ENCODE measurements around the gene SLC13A3. TPM values are rescaled to one million over a fixed set of nuclear protein-coding genes. Genes with fewer than 3 reads are reported as not detected.

The SLC13A3 gene
- total and polyA plus RNA-seq, 12 donors, result 0.13 to 1.2 (median 0.58) TPM

DNA sequence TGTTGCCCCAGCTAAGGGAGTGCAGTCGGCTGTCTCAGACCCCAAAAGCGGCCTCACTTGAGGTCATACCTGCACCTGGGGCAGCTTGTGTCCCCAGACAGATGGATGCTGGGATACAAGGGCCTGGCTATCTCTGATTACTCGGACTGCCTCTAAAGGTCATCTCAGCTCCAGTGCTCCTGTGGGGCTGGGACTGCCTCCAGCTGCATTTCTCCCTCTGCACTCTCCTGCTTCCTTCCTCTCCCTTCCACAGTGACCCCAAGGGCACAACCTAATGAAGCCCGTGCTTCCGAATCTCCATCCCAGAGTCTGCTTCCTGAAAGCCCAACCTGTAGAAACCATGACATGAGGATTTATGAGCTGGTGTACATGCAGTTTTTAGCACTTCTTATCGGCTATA lies 78.0 kb downstream of the SLC13A3 start:
- intact Hi-C loops (cut with DNase I), result no loop called here
- no peak overlapping the region for H3K27ac ChIP-seq
- no peak for ATAC-seq

GRCh38 chr20:46572790-46573189 lies 78.5 kb downstream of the SLC13A3 start:
- Histone ChIP-seq H3K4me1 (peaks cover 0 to 28% (median 17%) of the 10 kb centered on the region in 9 donors), H3K4me3 (no peak overlapping the region), H3K27me3 (no peaks in the 10 kb centered on the region), H3K27ac (peak overlapping the region in 1 of 10 donors; percentile 9), H3K36me3 (no peaks in the 10 kb centered on the region), H3K9me3 (no peaks in the 10 kb centered on the region)
- TF ChIP-seq CTCF (IDR thresholded peaks at IDR 0.05), result no peak
- ATAC-seq (no peak), DNase-seq (no peak)
- 90 to 94% methylated on average over 3 of the region's 3 CpGs for WGBS, 2 donors
- intact Hi-C loops (cut with DNase I), result no loop called here

More for the DNA sequence above, 78.0 kb downstream of the SLC13A3 start:
- Histone ChIP-seq H3K9me3 (no peaks in the 10 kb centered on the region), H3K36me3 (no peaks in the 10 kb centered on the region), H3K4me1 (peaks cover 0 to 23% (median 13%) of the 10 kb centered on the region in 9 donors), H3K27me3 (no peaks in the 10 kb centered on the region), H3K4me3 (no peak overlapping the region)
- 47 to 48% methylated on average over 6 of the region's 6 CpGs for WGBS, 2 donors
- DNase-seq, result no peak
- TF ChIP-seq CTCF (IDR thresholded peaks at IDR 0.05), result no peak

DNA sequence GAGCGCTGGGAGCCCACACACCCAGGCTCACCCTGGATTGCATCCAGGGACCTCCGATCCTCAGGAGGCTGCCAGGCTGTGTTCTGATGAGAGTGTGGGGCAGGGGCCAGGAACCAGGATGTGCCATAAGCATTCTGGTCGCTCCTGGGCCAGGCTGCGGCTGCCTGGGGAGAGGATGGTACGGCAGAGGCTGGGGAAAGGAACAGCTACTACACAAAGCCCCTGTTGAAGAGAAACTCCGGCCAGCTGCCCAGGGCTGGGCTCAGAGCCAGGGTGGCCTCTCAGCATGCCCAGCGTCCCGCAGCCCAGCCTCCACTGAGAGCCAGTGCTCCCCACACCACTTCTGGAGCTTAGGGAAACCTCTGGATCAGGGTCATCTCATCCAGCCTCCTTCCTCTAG lies 79.1 kb downstream of the SLC13A3 start:
- intact Hi-C loops (cut with DNase I), result no loop called here
- H3K27ac ChIP-seq, result peak overlapping the region in 4 of 10 donors; percentile 9 to 50 (median 14)
- no peak overlapping the region for H3K4me3 ChIP-seq
- no peak for TF ChIP-seq CTCF (IDR thresholded peaks at IDR 0.05)
- ATAC-seq (peak; percentile 44 to 72 (median 60)), DNase-seq (peak; percentile 41 to 66)
- no peaks in the 10 kb centered on the region for H3K9me3 ChIP-seq
- 21 to 27% methylated on average over 8 of the region's 8 CpGs for WGBS, 2 donors
- H3K4me1 ChIP-seq, result peaks cover 0 to 28% (median 17%) of the 10 kb centered on the region in 9 donors
- H3K36me3 ChIP-seq, result no peaks in the 10 kb centered on the region
- H3K27me3 ChIP-seq, result no peaks in the 10 kb centered on the region

GRCh38 chr20:46571418-46571817 lies 79.8 kb downstream of the SLC13A3 start:
- WGBS, 2 donors, result 95 to 100% methylated on average over 2 of the region's 2 CpGs
- Histone ChIP-seq H3K36me3 (no peaks in the 10 kb centered on the region), H3K27ac (peak overlapping the region in 1 of 10 donors; percentile 9), H3K9me3 (no peaks in the 10 kb centered on the region), H3K4me1 (peaks cover 0 to 28% (median 17%) of the 10 kb centered on the region in 9 donors), H3K4me3 (no peak overlapping the region), H3K27me3 (no peaks in the 10 kb centered on the region)
- no peak for DNase-seq
- ATAC-seq, result no peak
- TF ChIP-seq CTCF (IDR thresholded peaks at IDR 0.05), result no peak
- intact Hi-C loops (cut with DNase I), result no loop called here

All from heart right ventricle (tissue), 16 donors.